GM12874 (cell line): ENCODE results near the gene PRKG1.

ENCODE experiments used
- CTCF ChIP-seq: IDR thresholded peaks from 2 replicates; pipeline ENCODE4 v1.5.1; 2011; ENCODE audit warnings: low read depth, mild to moderate bottlenecking, control low read depth, low read length, moderate library complexity; ENCODE audit not compliant: insufficient read depth

PRKG1 gene

GRCh38 chr10:51552879-51553278 lies 478.6 kb downstream of the PRKG1 start:
- no peak for TF ChIP-seq CTCF

- TF ChIP-seq CTCF = no peak
These were observed 490.7 kb downstream of the PRKG1 start for GRCh38 chr10:51564896-51565510.

GRCh38 chr10:51567271-51567670 lies 493.0 kb downstream of the PRKG1 start:
- TF ChIP-seq CTCF = no peak

- TF ChIP-seq CTCF = no peak
These were observed 495.2 kb downstream of the PRKG1 start for GRCh38 chr10:51569467-51569866.

GRCh38 chr10:51574248-51575048 lies 500.2 kb downstream of the PRKG1 start:
- TF ChIP-seq CTCF = no peak

- TF ChIP-seq CTCF = no peak
These were observed 509.7 kb downstream of the PRKG1 start for GRCh38 chr10:51583976-51584375.

- no peak for TF ChIP-seq CTCF
These were observed 511.5 kb downstream of the PRKG1 start for GRCh38 chr10:51585742-51586141.
